Thyroid gland (tissue), 4 donors: ENCODE measurements around the gene ELP6. TPM values are rescaled to one million over a fixed set of nuclear protein-coding genes. Genes with fewer than 3 reads are reported as not detected.

Experiments used
- DNase-seq, 2 donors: peaks; one replicate each; pipeline ENCODE4 v3.0.0-alpha.2; 2019
- H3K27ac ChIP-seq, 3 donors: fragments of 200-600 bp; sonication (generic); 1 replicate in 2 of 3; 2 replicates in 1 of 3; pipeline ENCODE4 v1.5.1; 2016 to 2019; ENCODE audit warnings: mild to moderate bottlenecking in 1 of 3, moderate library complexity in 1 of 3
- H3K27me3 ChIP-seq: fragments of 200-600 bp; sonication (generic); one replicate; pipeline ENCODE4 v1.5.1; 2019
- H3K36me3 ChIP-seq, 2 donors: fragments of 200-600 bp; sonication (generic); one replicate each; pipeline ENCODE4 v1.5.1; 2016 to 2019
- H3K4me1 ChIP-seq, 2 donors: fragments of 200-600 bp; sonication (generic); one replicate each; pipeline ENCODE4 v1.5.1; 2017 to 2019
- H3K4me3 ChIP-seq, 3 donors: fragments of 200-600 bp; sonication (generic); replicated peaks in 1 of 3; 1 replicate in 2 of 3; 2 replicates in 1 of 3; pipeline ENCODE4 v1.5.1; 2016; ENCODE audit warnings: mild to moderate bottlenecking in 1 of 3
- H3K9me3 ChIP-seq: fragments of 200-600 bp; sonication (generic); one replicate; pipeline ENCODE4 v1.5.1; 2017
- POLR2A ChIP-seq, 2 donors: fragments of 450-650 bp; IDR thresholded peaks; one replicate each; pipeline ENCODE4 v1.6.1; 2017; ENCODE audit warnings: antibody characterized with exemption in 2 of 2, mild to moderate bottlenecking in 2 of 2, moderate library complexity in 1 of 2
- WGBS, 2 donors: methylation state at CpG; one replicate each; pipeline ENCODE4 v1.1.5; 2017; 5-methylcytosine and 5-hydroxymethylcytosine counted together
- intact Hi-C: fragments of 100-400 bp; cut with DNase I; formaldehyde crosslinking; loops from one replicate; pipeline ENCODE4 v1.15.1; 2023
- total RNA-seq, 4 donors: library from RNA; depleted of rRNA; stranded (reverse); fragments of >200 nt; gene quantifications; one replicate each; pipeline ENCODE4 v1.2.3, GENCODE V29; 2016
- TF ChIP-seq, protein P1 (sequence below), 6 experiments: fragments of 200-600 bp in 3 of 6; fragments of 450-650 bp in 3 of 6; sonication (generic) in 3 of 6; IDR thresholded peaks; one replicate each; pipeline ENCODE4 v1.5.1; 2016 to 2019; ENCODE audit warnings: antibody characterized with exemption in 6 of 6, mild to moderate bottlenecking in 2 of 6, inconsistent platforms in 1 of 6, moderate library complexity in 1 of 6

ELP6 gene, protein sequence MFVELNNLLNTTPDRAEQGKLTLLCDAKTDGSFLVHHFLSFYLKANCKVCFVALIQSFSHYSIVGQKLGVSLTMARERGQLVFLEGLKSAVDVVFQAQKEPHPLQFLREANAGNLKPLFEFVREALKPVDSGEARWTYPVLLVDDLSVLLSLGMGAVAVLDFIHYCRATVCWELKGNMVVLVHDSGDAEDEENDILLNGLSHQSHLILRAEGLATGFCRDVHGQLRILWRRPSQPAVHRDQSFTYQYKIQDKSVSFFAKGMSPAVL
- 10 to 100 TPM; 25.3 to 42.7 (median 35.5) TPM for total RNA-seq

DNA sequence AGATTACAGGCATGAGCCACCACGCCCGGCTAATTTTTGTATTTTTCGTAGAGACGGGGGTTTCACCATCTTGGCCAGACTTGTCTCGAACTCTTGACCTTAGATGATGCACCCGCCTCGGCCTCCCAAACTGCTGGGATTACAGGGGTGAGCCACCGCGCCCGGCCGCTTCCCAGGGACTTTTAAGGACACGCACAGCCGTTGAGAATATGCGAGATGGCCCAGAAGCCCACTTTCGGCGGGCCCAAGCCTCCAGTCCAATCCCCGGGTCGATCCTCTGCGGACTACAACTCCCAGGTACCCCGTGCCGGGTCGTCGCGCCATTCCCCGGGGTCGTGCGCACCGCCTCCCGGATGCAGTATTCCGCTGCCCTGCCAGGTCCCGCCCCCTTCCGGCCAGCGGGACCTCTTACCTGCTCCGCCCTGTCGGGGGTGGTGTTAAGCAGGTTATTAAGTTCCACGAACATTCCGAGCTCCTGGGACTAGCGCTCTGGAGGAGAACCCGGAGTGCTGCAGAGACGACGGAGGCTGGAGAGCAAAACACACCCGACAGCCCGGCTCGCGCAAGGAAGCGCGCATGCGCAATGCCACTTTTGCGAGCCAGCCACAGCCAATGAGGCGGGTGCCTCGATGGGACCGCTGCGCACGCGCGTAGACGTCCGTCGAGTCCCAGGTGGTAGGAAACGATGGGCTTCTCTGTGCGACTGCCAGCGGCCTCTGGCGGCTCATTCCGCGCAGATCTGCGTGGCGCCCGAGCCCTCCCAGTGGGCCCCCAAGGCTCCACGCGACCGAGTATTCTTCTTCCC lies at the start of gene ELP6:
Gene ELP6 (minus strand): TSS at position 588 of the 805 bp plus-strand sequence. CDS start 122 bp downstream, at position 466.
- Histone ChIP-seq H3K4me1 (peaks cover 0 to 8% of the 10 kb centered on the region in 2 donors), H3K4me3 (peak within 1 kb of the TSS; percentile 38 to 59 (median 40)), H3K27me3 (no peaks in the 10 kb centered on the region), H3K9me3 (no peaks in the 10 kb centered on the region), H3K36me3 (peaks cover 0 to 11% of the 10 kb centered on the region in 2 donors), H3K27ac (peak within 1 kb of the TSS; percentile 87 to 97 (median 95))
- WGBS, 2 donors, result 0 to 1% methylated on average over 21 to 27 of the region's 71 CpGs
- intact Hi-C loops, result no loop called here
- peak; percentile 97 for DNase-seq
- TF ChIP-seq, protein P1, sequence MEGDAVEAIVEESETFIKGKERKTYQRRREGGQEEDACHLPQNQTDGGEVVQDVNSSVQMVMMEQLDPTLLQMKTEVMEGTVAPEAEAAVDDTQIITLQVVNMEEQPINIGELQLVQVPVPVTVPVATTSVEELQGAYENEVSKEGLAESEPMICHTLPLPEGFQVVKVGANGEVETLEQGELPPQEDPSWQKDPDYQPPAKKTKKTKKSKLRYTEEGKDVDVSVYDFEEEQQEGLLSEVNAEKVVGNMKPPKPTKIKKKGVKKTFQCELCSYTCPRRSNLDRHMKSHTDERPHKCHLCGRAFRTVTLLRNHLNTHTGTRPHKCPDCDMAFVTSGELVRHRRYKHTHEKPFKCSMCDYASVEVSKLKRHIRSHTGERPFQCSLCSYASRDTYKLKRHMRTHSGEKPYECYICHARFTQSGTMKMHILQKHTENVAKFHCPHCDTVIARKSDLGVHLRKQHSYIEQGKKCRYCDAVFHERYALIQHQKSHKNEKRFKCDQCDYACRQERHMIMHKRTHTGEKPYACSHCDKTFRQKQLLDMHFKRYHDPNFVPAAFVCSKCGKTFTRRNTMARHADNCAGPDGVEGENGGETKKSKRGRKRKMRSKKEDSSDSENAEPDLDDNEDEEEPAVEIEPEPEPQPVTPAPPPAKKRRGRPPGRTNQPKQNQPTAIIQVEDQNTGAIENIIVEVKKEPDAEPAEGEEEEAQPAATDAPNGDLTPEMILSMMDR (IDR thresholded peaks at IDR 0.05), result peak in 4 of 6 experiments; percentile 44 to 63 (median 51)
- TF ChIP-seq POLR2A (IDR thresholded peaks at IDR 0.05), result peak in 1 of 2 donors; percentile 82

DNA sequence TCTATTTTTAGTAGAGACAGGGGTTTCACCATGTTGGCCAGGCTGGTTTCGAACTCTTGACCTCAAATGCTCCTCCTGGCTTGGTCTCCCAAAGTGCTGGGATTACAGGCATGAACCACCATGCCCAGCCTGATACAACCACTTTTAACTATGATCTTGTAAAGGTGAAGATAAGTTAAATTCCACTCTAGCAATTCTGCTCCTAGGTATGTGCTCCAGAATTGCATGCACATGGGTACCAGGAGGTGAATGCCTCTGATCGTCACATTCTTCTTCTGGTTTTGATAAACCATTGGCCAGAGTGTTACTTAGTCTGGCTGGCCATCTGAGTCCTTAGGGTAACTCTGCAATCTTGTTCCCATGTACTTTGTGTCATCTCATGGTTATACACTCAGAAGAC lies 42.8 kb upstream of the ELP6 start:
- no peaks in the 10 kb centered on the region for H3K9me3 ChIP-seq
- DNase-seq, result no peak
- no peaks in the 10 kb centered on the region for H3K4me1 ChIP-seq
- no peak overlapping the region for H3K27ac ChIP-seq
- WGBS, 2 donors, result 86 to 97% methylated on average over 2 of the region's 2 CpGs
- TF ChIP-seq POLR2A (IDR thresholded peaks at IDR 0.05), result no peak
- TF ChIP-seq, protein P1 (IDR thresholded peaks at IDR 0.05), result no peak
- no peaks in the 10 kb centered on the region for H3K27me3 ChIP-seq
- intact Hi-C loops, result no loop called here
- no peak overlapping the region for H3K4me3 ChIP-seq
- no peaks in the 10 kb centered on the region for H3K36me3 ChIP-seq

DNA sequence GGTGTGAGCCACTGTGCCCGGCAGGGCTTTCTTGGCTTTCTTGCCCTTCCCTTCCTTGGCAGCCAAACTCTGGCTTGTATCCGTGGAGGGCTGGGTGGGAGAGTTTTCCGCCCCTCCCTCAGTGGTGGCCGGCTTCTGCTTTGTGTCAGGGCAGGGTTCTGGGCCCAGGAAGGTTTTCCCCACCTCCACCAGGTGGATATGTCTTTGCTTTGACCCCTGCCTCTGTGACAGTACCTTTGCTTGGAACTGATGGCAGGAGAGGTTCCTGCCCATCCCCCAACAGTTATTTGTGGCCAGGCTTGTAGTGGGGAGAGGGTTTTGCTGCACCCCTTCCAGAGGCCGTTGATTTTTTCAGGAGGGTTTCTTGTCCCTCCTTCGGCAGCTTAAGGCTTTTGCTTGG lies 40.8 kb upstream of the ELP6 start:
- no peaks in the 10 kb centered on the region for H3K36me3 ChIP-seq
- no peaks in the 10 kb centered on the region for H3K9me3 ChIP-seq
- H3K27ac ChIP-seq, result no peak overlapping the region
- intact Hi-C loops, result no loop called here
- H3K4me1 ChIP-seq, result no peaks in the 10 kb centered on the region
- 78 to 84% methylated on average over 6 of the region's 6 CpGs for WGBS, 2 donors
- H3K4me3 ChIP-seq, result no peak overlapping the region
- DNase-seq, result no peak
- H3K27me3 ChIP-seq, result no peaks in the 10 kb centered on the region
- TF ChIP-seq, protein P1 (IDR thresholded peaks at IDR 0.05), result no peak
- no peak for TF ChIP-seq POLR2A (IDR thresholded peaks at IDR 0.05)

DNA sequence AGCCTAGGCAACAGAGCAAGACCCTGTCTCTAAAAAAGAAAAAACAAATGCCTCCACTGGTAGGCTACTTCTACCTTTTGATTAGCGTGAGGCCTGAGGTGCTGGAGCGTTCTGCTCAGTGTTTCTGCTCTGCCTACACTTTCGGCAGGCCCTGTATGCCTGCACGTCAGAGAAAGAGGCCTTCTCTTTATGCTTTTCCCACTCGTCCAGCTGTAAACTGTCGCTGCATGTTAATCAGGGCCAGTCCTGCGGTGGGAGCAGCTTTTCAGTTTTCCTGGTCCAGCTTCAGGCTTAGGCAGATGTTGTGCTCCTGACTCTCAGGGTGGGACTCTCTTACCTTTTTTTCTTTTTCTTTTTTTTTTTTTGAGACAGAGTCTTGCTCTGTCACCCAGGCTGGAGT lies 39.9 kb upstream of the ELP6 start:
- no peak overlapping the region for H3K4me3 ChIP-seq
- no peak for DNase-seq
- no peaks in the 10 kb centered on the region for H3K4me1 ChIP-seq
- no peak overlapping the region for H3K27ac ChIP-seq
- no peaks in the 10 kb centered on the region for H3K27me3 ChIP-seq
- no peaks in the 10 kb centered on the region for H3K36me3 ChIP-seq
- WGBS, 2 donors, result 84 to 89% methylated on average over 7 of the region's 7 CpGs
- TF ChIP-seq POLR2A (IDR thresholded peaks at IDR 0.05), result no peak
- TF ChIP-seq, protein P1 (IDR thresholded peaks at IDR 0.05), result no peak
- no peaks in the 10 kb centered on the region for H3K9me3 ChIP-seq
- intact Hi-C loops, result no loop called here
